Measurements from ENCODE around the gene IFI27L2.

The IFI27L2 gene

DNA sequence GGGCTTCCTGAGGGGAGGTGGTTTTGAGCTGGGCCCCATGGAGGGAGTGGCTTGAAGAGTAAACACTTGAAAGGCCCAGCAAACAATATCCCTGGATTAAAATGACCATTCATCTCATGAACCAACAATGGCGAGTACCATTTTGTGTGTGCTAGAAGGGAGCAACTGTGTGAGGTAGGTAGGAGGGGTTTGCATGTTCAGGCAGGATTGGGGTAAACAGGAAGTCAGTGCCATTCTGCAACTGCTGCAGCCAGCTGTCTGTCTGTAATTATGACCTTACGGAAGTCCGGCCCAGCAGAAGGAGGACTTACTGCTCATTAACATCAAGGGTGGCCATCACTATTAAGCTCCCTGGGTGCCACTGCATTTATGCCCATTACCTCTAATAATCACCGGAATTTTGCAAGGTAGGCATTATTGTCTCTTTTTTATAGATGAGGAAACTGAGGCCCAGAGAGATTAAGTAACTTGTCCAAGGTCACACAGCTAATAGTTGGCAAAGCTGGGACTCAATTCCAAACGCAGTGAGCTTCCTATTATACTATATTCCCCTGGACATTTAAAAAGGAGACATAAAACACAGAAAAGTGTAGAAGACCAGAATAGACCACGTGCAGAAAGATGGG is 16.6 kb upstream of the IFI27L2 start:
- DNase-seq = peak; percentile 99

DNA sequence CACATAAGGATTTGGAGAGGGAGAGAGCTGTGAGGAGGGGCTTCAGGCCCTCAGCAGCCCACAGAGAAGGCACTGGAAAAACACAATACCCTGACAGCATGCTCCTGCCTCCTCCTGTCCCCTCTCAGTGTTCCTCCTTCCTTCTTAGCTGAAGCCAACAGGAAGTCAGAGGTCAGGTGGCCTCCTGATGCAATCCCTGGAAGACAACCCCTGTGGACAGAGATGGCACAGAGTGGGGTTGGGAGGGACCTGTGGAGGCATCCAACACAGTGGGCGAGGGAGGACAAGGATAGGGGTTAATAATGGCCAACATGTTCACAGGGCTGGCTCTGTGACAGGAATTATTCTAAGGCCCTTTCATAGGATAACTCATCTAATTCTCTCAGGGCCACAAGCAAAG is 15.4 kb upstream of the IFI27L2 start:
- DNase-seq = peak; percentile 80

DNA sequence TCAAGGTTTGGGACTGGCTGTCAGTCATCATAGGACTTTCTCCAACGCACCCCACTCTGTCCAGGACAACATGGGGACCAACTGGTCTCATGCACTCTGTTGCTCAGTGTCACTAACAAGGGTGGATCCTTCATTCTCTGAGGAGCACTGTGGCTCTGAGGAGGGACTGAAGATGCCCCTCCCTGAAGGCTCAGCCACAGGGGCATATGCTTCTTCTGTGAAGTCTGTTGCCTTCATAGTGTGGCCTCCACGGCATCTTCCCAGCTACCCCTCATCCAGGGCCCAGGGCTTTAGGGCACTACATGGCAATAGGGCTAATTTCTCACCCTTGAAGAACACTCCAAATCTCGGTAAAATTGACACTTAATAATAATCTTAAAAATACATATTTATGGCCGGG is 14.3 kb upstream of the IFI27L2 start:
- no peak for DNase-seq

- peak; percentile 71 for DNase-seq
Measured at GRCh38 chr14:94143239-94143638, 13.8 kb upstream of the IFI27L2 start.

DNA sequence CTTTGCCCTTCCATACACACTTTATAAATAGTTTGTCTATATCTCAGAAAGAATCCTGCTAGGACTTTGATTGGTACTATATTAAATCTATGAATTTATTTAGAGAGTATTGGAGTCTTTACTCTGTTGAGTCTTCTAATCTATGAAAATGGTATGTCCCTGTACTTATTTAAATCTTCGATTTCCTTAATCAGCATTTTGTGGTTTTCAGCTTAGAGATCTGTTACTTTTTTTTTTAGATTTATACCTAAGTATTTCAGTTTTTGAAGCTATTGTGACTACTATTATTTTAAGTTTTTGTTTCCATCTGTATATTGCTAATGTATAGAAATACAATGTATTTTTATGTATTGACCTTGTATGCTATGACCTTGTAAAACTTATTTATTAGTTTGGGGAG is 13.4 kb upstream of the IFI27L2 start:
- no peak for DNase-seq

- no peak for DNase-seq
Measured at GRCh38 chr14:94142247-94142646, 12.8 kb upstream of the IFI27L2 start.

DNA sequence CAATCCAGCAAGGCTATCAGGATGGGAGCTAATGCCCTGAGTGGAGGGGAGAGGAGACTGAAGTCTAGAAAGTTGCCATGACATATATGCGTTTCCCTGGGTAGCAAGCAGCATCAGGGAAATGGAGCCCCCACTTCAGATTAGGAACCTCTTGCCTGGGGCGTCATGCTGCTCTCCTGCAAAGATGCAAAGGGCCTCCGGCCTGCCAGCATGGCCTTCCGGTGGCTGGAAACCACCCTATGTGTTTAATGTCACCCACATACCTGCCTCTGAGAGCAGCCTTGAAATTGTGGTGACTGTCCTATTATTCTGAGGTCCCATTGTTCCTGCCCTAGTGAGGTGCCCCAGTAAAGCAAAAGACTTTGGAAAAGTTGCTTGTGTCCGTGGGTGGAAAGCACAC is 10.0 kb upstream of the IFI27L2 start:
- DNase-seq = no peak

- no peak for DNase-seq
Measured at GRCh38 chr14:94139006-94139405, 9.6 kb upstream of the IFI27L2 start.

DNA sequence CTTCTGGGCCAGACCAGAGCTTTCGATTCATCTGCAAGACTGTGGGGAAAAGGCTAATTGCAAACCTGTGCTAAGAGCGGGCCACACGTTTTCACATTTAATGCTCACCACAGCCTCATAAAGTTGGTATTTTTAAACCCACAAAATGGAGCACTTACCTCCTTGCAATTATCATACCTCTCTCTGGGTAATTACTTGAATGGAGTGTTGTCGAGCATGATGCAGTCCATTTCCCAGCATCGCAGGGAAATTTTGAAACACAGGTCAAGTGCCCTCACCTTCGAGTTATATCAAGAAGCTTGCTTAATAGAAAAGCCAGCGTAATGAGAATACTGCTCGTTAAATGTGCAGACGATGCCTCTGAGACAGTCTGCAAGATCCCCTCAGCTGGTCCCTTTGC is 8.8 kb upstream of the IFI27L2 start:
- DNase-seq = no peak

DNA sequence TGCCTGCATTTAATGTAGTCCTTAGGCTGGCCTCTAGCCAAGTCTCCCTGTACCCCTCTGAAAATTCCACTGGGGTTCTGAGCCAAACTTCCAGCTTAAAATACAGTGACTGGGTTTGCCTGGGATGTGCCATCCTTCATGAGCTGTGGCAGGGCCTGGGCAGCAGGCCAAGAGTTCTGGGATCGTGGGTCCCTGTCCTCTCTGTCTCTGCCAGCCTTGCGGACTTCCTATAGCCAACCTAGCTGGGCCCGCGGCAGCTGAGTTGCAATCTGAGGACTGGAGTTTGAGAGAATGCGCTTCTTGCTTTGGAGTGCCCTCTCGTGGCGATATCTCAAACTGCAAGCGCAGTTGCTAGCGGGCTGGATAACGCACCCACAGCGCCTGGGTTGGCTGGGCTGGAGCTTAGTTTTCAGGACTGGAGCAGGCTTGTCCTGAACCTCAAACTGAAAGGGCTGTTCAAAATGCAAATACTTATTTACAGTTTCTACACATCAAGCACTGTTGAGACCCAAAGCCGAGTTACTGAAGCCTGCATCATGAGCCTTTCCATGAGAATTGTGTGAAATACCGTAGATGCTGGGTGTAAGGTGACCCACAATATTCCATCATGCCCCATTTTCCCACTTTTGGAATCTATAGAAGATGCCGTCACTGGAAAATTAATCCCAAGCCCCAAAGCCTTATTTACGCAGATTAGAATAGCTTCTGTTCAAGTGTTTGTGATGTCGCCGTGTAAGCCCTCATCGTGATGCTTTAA is 7.3 kb upstream of the IFI27L2 start:
- DNase-seq = peak; percentile 91

DNA sequence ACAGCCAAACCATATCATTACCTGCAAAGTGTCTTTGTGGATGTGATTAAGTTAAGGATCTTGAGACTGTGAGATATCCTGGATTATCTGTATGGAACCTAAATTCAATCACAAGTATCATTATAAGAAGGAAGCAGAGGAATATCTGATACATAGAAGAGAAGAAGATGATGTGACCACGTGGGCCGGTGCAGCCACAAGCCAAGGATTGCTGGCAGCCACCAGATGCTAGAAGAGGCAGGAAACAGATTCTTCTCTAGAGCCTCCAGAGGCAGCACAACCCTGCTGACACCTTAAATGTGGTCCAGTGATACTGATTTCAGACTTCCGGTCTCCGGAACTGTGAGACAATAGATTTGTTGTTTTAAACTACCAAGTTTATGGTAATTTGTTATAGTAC is 6.1 kb upstream of the IFI27L2 start:
- no peak for DNase-seq

DNA sequence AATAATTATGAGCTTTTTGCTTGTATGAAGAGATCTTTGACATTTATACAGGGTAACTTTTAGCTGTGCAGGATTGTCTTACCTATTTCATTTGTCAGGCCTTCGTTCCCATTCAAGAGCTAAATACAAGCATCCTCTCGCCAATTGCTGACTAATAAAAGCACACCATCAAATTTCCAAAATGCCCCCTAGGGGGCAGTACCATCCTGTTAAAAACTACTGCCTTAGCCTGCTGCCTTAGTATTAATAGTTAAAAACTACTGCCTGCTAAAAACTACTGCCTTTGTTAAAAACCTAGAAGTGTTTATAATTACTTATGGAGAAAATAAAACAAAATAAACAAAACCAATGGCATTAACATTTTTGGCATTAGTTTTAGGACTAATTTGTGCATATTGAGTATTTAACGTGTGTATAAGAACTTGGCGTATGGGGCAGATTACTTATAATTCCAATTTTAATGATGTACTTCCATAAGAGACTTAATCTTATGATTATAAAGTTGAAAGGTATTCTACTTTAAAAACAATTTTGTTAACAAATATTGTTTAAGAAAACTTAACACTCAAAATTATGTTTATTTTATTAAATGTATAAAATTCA is 3.0 kb upstream of the IFI27L2 start:
- peak; percentile 82 for DNase-seq

DNA sequence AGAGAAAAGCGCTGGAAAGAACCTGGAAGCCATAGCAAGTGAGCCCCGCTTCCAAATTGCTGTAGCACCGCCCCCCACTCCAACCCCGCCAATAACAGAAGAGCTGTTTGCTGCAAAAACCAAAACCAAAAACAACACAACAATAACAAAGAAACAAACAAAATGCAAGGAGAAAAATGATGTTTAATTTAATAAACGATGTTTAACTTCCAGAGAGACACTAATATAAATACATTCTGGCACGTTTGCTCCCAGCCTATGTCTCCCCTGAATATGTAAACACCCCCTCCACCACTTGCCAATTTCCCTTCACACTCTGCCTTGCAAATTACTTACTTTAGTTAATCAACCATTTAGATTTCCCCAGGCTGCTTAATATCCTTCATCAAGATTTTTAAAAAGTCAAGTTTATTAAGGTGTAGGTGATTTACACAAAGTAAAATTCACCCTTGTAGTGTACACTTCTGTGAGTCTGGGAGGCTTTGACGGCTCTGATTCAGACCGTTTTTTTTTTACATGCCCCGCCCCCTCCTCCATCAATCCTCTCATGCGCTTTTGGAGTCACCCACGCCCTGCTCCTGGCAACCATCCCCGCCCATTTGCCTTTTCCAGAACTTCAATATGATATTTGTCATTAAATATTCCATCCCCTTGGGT is 482 bp upstream of the IFI27L2 start:
- peak; percentile 81 for DNase-seq

DNA sequence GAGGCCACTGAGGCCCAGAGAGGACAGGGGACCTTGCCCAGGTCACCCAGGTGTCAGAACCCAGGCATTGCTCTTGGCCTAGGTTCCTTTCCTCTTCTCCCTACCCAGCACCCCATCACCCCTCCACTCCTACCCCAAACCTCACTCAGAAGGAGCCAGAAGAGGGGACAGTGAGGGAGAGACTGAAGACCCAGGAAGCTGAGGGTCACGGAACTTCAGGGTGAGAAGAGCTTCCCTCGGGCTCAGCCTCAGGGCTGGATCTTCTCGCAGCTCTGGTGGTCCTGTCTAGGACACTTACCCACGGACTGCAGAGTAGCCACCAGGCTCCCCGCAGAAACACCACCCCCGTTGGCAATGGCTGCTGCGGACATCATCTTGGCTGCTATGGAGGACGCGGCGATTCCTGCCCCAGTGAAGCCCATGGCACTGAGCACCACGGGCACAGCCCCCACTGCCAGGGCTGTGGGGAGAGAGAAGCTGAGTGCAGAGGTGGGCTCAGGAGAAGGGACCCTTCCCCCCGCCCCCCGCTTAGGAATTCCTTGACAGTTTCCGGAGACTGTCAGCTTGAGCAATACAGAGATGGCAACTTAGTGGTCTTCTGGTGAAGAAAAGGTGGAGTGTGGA is 1.1 kb downstream of the IFI27L2 start:
- DNase-seq = no peak

- DNase-seq = no peak
Measured at GRCh38 chr14:94127330-94127729, 2.1 kb downstream of the IFI27L2 start.

GRCh38 chr14:94126800-94127199 is 2.6 kb downstream of the IFI27L2 start:
- DNase-seq = no peak

DNA sequence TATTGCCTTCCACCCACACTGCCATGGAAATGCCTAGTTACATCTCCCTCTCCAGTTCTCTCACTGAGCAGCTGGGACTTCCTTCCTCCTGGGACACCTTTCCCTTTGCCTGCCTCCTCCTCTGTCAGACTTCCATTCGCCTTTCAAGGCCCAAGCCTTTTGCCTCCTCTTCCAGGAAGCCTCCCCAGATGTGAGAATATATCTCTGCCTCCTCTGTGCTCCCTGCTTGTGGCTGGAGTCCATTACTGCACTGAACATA is 3.1 kb downstream of the IFI27L2 start:
- DNase-seq = no peak

DNA sequence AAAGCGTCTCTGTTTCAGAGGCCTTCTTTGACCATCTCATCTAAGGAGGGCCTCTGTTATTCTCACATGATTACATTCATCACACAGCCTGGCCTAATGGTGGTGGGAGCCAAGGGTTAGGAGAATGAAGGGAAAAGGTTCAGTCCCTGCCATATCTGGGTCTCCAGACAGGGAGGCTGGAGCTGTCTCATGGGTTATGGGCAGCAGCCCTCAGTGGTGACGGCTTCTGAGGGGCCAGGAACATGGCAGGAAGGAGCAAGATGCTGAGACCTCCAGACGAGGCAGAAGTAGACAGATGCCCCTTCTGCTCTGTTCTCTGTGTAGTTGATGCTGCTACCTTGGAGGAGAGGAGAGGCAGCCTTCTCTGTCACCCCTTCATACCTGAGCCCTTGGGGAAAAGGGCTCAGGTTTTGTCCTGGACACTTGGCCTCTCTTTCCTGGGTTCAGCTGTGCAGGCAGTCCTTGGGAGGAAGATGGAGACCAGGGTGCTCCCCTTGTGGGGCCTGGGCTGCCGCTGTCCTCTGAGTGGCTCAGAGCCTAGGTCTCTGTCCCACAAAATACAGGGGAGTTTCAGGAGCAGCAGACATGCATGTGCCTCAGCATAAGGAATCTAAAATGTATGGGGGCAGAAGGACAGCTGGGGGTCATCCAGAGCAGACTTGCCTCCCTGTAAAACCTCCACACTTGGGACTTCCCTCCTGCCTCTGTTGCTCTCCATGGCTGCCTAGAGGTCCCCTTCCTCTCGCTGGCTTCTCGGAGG is 3.6 kb downstream of the IFI27L2 start:
- DNase-seq = no peak

DNA sequence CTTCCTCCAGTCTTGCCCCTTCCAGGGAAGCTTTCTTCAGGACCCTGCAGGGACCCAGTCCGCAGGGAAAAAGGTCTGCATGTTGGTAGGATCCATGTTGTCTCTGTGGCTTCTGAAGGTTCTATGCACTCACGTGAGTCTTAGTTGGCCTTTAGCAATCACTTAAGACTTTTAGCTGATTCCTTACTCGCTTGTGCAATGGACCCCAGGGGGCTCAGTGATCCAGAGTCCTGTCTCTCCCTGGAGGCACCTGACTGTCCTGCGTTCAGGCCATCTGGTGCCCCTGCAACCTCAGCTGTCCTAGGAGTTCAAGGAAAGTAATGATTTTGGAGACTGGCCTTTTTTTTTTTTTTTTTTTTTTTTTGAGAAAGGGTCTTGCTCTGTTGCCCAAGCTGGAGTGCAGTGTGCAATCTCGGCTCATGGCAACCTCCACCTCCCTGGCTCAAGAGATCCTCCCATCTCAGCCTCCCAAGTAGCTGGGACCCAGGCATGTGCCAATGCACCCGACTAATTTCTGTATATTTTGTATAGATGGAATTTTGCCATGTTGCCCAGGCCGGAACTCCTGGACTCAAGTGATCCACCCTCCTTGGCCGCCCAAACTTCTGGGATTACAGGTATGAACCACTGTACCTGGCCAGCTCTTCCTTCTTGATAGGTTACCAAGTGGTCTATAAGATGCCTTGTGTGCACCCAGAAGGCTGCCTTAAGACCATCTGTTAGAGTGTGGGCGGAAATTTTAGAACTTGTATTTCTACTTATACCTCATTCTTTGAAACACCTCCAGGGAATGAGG is 4.6 kb downstream of the IFI27L2 start:
- no peak for DNase-seq

DNA sequence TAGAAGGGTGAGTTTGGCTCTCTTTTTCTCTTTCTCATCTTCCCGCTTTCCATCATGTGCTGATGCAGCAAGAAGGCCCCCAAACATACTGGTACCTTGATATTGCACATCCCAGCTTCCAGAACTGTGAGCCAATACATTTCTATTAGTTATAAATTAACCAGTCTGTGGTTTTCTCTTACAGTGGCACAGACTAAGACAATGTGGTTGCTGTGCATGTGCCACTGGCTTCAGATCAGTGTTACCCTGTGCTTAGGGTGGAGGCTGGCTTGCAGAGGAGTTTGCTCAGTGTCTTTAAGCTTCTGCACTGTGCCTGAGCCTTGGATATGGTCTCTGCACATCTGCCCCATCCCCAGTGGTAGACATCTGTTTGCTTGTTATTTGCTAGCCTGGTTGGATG is 5.5 kb downstream of the IFI27L2 start:
- no peak for DNase-seq

DNA sequence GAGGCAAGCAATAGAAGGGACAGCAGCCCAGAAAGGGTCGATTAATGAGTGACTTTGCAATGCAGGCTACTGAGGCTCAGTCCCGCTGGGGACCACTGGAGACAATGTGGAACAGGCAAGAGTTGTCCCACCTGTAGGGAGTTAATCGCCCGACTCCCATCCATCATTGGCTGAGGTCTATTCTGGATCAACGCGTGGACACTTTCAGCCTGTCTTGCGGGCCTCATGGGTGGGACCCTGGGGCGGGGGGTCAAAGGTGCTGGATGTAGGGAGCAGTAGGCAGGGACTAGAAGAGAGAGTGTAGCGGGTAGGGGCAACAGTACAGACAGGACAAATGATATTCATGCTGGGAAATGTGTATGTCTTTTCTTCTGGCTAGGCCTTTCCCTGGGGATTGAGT is 6.1 kb downstream of the IFI27L2 start:
- no peak for DNase-seq

DNA sequence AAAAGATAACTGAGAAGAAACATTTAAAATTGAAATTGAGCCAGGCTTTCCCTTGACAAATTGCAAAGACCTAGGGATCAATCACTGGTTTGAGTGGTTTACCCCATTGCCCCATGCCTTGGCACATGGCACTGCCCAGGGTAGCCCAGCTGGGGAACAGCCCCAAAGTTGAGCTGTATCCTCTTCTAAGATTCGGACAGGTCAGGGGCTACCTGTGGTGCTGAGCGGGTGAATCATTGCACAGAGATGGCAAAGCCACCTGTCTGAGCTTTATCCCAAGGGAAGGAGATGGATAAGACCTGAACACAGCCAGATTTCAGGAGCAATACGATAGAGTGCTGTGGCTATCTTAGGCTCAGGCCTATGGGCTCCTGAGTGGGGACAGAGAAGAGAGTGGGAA is 7.0 kb downstream of the IFI27L2 start:
- no peak for DNase-seq
